GM18867 (cell line): ENCODE data around the gene PRPF38A.
A peak's percentile ranks its signal among the peaks of the same experiment; 100 is the strongest.

Experiments used
- ATAC-seq: cut with Tn5 transposase; IDR thresholded peaks from one replicate; pipeline ENCODE4 v1.9.1; 2021; ENCODE audit warnings: mild to moderate bottlenecking, moderate library complexity; ENCODE audit not compliant: unreplicated experiment

The PRPF38A gene

GRCh38 chr1:52399629-52400028 lies 4.8 kb upstream of the PRPF38A start:
- no peak for ATAC-seq

- no peak for ATAC-seq
These were observed 4.3 kb upstream of the PRPF38A start for GRCh38 chr1:52400131-52400530.

- no peak for ATAC-seq
These were observed 1.6 kb upstream of the PRPF38A start for GRCh38 chr1:52402860-52403240.

GRCh38 chr1:52403566-52404115 lies 761 bp upstream of the PRPF38A start:
- ATAC-seq = peak; percentile 51

- ATAC-seq = no peak
These were observed 555 bp downstream of the PRPF38A start for GRCh38 chr1:52404975-52405338.

- ATAC-seq = no peak
These were observed 9.1 kb downstream of the PRPF38A start for GRCh38 chr1:52413410-52413989.

- no peak for ATAC-seq
These were observed 10.5 kb downstream of the PRPF38A start for GRCh38 chr1:52414942-52415341.

- ATAC-seq = no peak
These were observed 12.4 kb downstream of the PRPF38A start for GRCh38 chr1:52416811-52417210.

GRCh38 chr1:52420713-52421112 lies 16.3 kb downstream of the PRPF38A start:
- no peak for ATAC-seq

GRCh38 chr1:52423055-52423454 lies 18.7 kb downstream of the PRPF38A start:
- ATAC-seq = no peak

- ATAC-seq = no peak
These were observed 19.4 kb downstream of the PRPF38A start for GRCh38 chr1:52423771-52424170.

GRCh38 chr1:52424231-52424636 lies 19.8 kb downstream of the PRPF38A start:
- no peak for ATAC-seq

GRCh38 chr1:52424813-52425212 lies 20.4 kb downstream of the PRPF38A start:
- no peak for ATAC-seq

- ATAC-seq = no peak
These were observed 22.0 kb downstream of the PRPF38A start for GRCh38 chr1:52426371-52426770.

- ATAC-seq = no peak
These were observed 22.8 kb downstream of the PRPF38A start for GRCh38 chr1:52427152-52427551.

GRCh38 chr1:52432807-52433206 lies 28.4 kb downstream of the PRPF38A start:
- no peak for ATAC-seq

- no peak for ATAC-seq
These were observed 30.8 kb downstream of the PRPF38A start for GRCh38 chr1:52435211-52435610.

GRCh38 chr1:52435650-52436049 lies 31.2 kb downstream of the PRPF38A start:
- ATAC-seq = no peak

GRCh38 chr1:52436817-52437216 lies 32.4 kb downstream of the PRPF38A start:
- no peak for ATAC-seq

- no peak for ATAC-seq
These were observed 35.6 kb downstream of the PRPF38A start for GRCh38 chr1:52439976-52440375.

GRCh38 chr1:52444463-52444862 lies 40.1 kb downstream of the PRPF38A start:
- no peak for ATAC-seq

- ATAC-seq = no peak
These were observed 49.7 kb downstream of the PRPF38A start for GRCh38 chr1:52454127-52454526.

- no peak for ATAC-seq
These were observed 50.4 kb downstream of the PRPF38A start for GRCh38 chr1:52454779-52455178.
